Left ventricle myocardium superior (tissue), 1 donor: ENCODE measurements around the gene SIPA1. TPM values are rescaled to one million over a fixed set of nuclear protein-coding genes. Genes with fewer than 3 reads are reported as not detected.
A peak's percentile ranks its signal among the peaks of the same experiment; 100 is the strongest.

Source experiments
- ATAC-seq: fragments of 200-7000 bp; cut with Tn5 transposase; one replicate; pipeline ENCODE4 v1.9.1; 2020; ENCODE audit warnings: mild to moderate bottlenecking, moderate library complexity
- DNase-seq: peaks from one replicate; pipeline ENCODE4 v3.0.0-alpha.2; 2020
- intact Hi-C: fragments of 100-400 bp; cut with micrococcal nuclease; formaldehyde crosslinking; loops from one replicate; pipeline ENCODE4 v1.11.0; 2022
- total RNA-seq: library from RNA; stranded (reverse); fragmentation: NEBNext Ultra II Directional; extraction: Animal tissue kit (Norgen Biotek cat#: 25700); gene quantifications from one replicate; pipeline ENCODE4 v1.2.1, GENCODE V29; 2021
- donor health status: DM: no; HTN: yes; CAD: no; lungs with severe emphysema.

Gene SIPA1
- total RNA-seq, 1 donor from 2014 or later: 32.0 TPM

- intact Hi-C loops: no loop called here
- DNase-seq: peak; percentile 31
- no peak for ATAC-seq
These were observed 18.5 kb upstream of the SIPA1 start for GRCh38 chr11:65619281-65619928.

GRCh38 chr11:65620666-65621065 is 17.2 kb upstream of the SIPA1 start:
- ATAC-seq (no peak), DNase-seq (peak; percentile 30)
- intact Hi-C loops: no loop called here

DNA sequence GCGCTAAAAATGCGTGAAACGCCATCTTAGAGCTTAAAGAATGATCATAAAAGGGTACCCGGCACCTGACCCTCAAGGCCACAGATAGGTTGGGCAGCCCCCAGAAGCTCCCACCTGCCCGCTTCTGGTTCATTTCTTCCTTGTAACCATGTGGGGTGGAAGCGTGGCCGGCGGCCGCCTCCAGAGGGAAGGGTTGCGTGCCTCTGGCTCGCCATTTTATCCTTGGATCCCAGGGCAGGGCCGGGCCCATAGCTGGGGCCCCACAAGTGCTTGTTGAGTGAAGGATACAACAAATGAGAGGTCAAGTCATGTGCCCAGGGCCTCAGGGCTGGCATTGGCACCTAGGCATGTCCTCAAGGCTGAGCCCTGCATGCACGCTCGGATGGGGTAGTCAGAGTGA is 16.4 kb upstream of the SIPA1 start:
- intact Hi-C loops: no loop called here
- ATAC-seq (no peak), DNase-seq (peak; percentile 23)

- ATAC-seq: no peak
- intact Hi-C loops: no loop called here
- peak; percentile 26 for DNase-seq
These were observed 15.9 kb upstream of the SIPA1 start for GRCh38 chr11:65622011-65622410.

GRCh38 chr11:65623177-65623576 is 14.7 kb upstream of the SIPA1 start:
- ATAC-seq: no peak
- intact Hi-C loops: no loop called here
- DNase-seq: peak; percentile 22

- intact Hi-C loops: no loop called here
- peak; percentile 20 for DNase-seq
- no peak for ATAC-seq
These were observed 13.9 kb upstream of the SIPA1 start for GRCh38 chr11:65623852-65624616.

DNA sequence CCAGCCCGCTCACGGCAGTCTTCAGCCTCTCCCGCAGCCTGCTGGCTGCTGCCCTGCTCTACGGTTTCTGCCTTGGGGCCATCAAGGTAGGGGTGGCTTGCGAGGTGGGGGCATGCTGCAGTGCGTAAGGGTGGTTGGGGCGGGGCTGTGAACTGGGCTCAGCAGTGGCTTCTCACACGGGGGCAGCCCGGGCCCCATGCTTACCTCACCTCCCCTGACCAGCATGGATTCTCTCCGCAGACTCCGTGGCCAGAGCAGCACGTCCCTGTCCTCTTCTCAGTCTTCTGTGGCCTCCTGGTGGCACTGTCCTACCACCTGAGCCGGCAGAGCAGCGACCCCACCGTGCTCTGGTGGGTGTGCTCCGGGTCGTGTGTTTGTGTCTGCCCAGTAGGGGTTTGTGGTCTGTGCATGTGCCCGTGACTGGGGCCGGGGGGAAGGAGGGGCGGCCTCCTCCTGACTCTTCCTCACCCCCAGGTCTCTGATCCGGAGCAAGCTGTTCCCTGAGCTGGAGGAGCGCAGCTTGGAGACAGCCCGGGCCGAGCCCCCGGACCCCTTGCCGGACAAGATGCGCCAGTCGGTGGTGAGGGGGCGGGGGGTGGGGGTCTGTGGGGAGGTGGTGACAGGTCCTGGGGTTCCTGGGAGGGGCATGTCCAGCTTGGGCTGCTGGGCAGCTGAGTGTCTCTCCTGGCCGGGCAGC is 12.8 kb upstream of the SIPA1 start:
- DNase-seq (peak; percentile 20), ATAC-seq (no peak)
- intact Hi-C loops: no loop called here

GRCh38 chr11:65625628-65626342 is 12.1 kb upstream of the SIPA1 start:
- DNase-seq: peak; percentile 82
- intact Hi-C loops: no loop called here
- peak; percentile 82 for ATAC-seq

- intact Hi-C loops: no loop called here
These were observed 10.7 kb upstream of the SIPA1 start for GRCh38 chr11:65627202-65627601.

GRCh38 chr11:65629579-65629978 is 8.3 kb upstream of the SIPA1 start:
- intact Hi-C loops: no loop called here

More at GRCh38 chr11:65627202-65627601, 10.7 kb upstream of the SIPA1 start:
- DNase-seq: peak; percentile 21
- no peak for ATAC-seq

GRCh38 chr11:65630215-65630614 is 7.7 kb upstream of the SIPA1 start:
- ATAC-seq (peak; percentile 73), DNase-seq (peak; percentile 79)
- intact Hi-C loops: no loop called here

More at GRCh38 chr11:65629579-65629978, 8.3 kb upstream of the SIPA1 start:
- DNase-seq: no peak
- ATAC-seq: no peak

DNA sequence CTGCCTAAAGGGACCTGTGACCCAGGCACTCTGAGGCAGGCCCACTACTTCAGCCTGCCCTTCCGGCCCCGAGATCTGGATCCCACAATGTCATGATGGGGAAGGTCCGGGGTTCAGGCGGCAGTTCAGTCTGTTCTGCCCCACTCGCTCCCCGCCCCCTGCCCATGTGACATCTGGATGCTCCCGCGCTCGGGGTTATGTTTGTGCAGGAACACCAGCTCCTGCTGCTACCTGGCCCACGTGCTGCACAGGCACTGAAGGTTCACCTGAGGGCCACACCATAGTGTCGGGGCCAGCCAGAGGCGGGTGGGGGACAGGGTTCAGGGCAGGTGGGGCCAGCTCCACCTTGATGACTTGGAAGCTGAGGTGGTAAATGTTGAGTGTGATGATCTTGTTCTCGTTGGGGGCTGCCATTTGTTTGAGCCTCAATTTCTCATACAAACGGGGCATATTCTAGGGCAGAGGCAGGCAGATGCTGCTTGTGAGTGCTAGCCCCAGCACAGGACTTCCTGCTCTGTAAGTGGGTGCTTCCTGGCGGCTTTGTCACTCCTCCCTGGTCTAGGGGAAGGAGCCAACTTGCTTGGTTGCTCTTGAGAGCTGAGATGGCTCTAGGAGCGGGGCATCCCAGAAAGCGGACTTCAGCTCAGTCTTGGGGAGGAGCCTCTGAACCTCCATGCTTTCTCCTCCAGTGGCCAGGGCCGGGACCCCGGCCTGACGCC is 4.4 kb upstream of the SIPA1 start:
- ATAC-seq: no peak
- peak; percentile 19 for DNase-seq
- intact Hi-C loops: no loop called here

DNA sequence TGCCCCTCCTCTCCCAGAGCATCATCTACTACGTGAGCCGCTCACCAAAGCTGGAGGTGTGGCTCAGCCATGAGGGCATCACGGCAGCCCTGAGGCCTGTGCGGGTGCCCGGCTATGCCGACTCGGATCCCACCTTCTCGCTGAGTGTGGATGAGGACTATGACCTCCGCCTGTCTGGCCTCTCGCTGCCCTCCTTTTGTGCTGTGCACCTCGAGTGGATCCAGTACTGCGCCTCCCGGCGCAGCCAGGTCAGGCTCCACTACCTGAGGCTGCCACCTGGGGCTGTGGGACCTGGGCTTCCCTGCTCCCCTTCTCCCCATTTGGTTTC is 3.8 kb upstream of the SIPA1 start:
- intact Hi-C loops: no loop called here
- DNase-seq (no peak), ATAC-seq (no peak)

DNA sequence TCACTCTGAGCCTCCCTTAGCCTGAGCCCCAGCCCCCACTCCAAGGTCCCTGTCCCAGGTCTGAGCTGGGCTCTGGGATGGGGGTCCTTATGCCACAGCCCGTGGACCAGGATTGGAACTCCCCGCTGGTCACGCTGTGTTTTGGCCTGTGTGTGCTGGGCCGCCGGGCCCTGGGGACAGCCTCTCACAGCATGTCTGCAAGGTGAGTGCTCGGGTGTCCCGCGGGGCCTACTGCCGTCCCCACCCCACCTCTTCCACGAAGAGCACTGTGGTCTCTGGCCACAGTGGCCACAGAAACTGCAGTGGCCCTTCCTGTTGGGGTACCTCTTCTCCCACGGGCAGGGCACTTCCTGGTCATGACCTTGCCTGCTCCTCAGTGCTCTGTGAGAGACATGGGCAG is 3.5 kb upstream of the SIPA1 start:
- intact Hi-C loops: no loop called here
- DNase-seq (no peak), ATAC-seq (no peak)

- no peak for ATAC-seq
- intact Hi-C loops: no loop called here
These were observed 2.8 kb upstream of the SIPA1 start for GRCh38 chr11:65634905-65635731.

GRCh38 chr11:65636108-65637031 is 1.5 kb upstream of the SIPA1 start:
- DNase-seq (no peak), ATAC-seq (no peak)
- intact Hi-C loops: no loop called here

More at GRCh38 chr11:65634905-65635731, 2.8 kb upstream of the SIPA1 start:
- DNase-seq: no peak

DNA sequence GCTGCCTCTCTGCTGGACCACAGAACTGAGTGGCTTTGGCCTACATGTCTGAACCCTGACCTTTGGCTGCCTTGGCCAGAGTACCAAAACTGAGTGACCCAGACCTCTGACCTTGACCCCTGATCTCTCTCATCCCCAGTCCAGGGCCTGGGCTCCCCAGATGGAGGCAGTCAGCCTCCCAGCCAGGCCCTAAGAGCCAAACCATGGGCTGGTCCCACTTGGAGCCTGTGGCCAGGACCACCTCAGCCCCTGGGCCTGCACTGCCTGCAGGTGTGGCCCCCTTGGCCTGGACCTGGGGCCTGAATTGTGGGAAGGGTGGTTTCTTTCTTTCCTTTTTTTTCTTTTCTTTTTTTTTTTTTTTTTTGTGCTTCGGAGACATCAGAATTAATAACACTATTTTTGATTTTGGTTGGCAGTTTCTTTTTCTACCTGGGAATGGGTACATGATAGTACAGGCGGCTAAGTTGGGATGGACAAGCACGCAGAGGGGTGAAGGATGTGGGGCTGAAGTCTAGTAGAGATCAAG is 806 bp upstream of the SIPA1 start:
- no peak for DNase-seq
- intact Hi-C loops: no loop called here
- ATAC-seq: no peak
